HG02938 (cell line): Measurements from ENCODE around the gene RNF187.

Experiments
- ATAC-seq: cut with Tn5 transposase; IDR thresholded peaks from one replicate; pipeline ENCODE4 v1.9.1; 2021; ENCODE audit warnings: mild to moderate bottlenecking, moderate library complexity; ENCODE audit not compliant: unreplicated experiment

The RNF187 gene

GRCh38 chr1:228507961-228508652 is 20.9 kb downstream of the RNF187 start:
- no peak for ATAC-seq

GRCh38 chr1:228508840-228509415 is 21.7 kb downstream of the RNF187 start:
- no peak for ATAC-seq

GRCh38 chr1:228510101-228510802 is 23.1 kb downstream of the RNF187 start:
- no peak for ATAC-seq

- ATAC-seq: no peak
Measured at GRCh38 chr1:228510803-228511413, 23.7 kb downstream of the RNF187 start.

GRCh38 chr1:228511546-228512445 is 24.6 kb downstream of the RNF187 start:
- no peak for ATAC-seq

- ATAC-seq: no peak
Measured at GRCh38 chr1:228512781-228513198, 25.6 kb downstream of the RNF187 start.

GRCh38 chr1:228513236-228513900 is 26.2 kb downstream of the RNF187 start:
- ATAC-seq: no peak

GRCh38 chr1:228514421-228514820 is 27.2 kb downstream of the RNF187 start:
- no peak for ATAC-seq

- ATAC-seq: no peak
Measured at GRCh38 chr1:228515200-228515834, 28.1 kb downstream of the RNF187 start.

GRCh38 chr1:228517655-228518054 is 30.5 kb downstream of the RNF187 start:
- ATAC-seq: no peak

- no peak for ATAC-seq
Measured at GRCh38 chr1:228527596-228527995, 40.4 kb downstream of the RNF187 start.

GRCh38 chr1:228528612-228529011 is 41.4 kb downstream of the RNF187 start:
- ATAC-seq: no peak

GRCh38 chr1:228530086-228530758 is 43.0 kb downstream of the RNF187 start:
- no peak for ATAC-seq

- no peak for ATAC-seq
Measured at GRCh38 chr1:228530951-228531731, 44.0 kb downstream of the RNF187 start.

GRCh38 chr1:228538831-228539230 is 51.6 kb downstream of the RNF187 start:
- no peak for ATAC-seq

GRCh38 chr1:228540161-228540917 is 53.2 kb downstream of the RNF187 start:
- ATAC-seq: no peak

GRCh38 chr1:228541725-228542124 is 54.5 kb downstream of the RNF187 start:
- no peak for ATAC-seq

- no peak for ATAC-seq
Measured at GRCh38 chr1:228542376-228542775, 55.2 kb downstream of the RNF187 start.
